Measurements from ENCODE around the gene GRIN2C. TPM values are rescaled to one million over a fixed set of nuclear protein-coding genes. Genes with fewer than 3 reads are reported as not detected.

Gene GRIN2C
- total RNA-seq, 2 donors from 2014 or later, result 0.42 to 1.4 TPM

- Histone ChIP-seq H3K27me3 (replicated peaks; ENCODE audit: insufficient read depth) (no peaks in the 10 kb centered on the region), H3K27ac (no peak overlapping the region), H3K4me3 (peak overlapping the region; percentile 61), H3K36me3 (no peaks in the 10 kb centered on the region), H3K9me3 (no peaks in the 10 kb centered on the region), H3K4me1 (ENCODE audit: control insufficient read depth in 1 of 2, low read depth in 2 of 2) (peaks cover 21 to 26% of the 10 kb centered on the region in 2 donors)
- ATAC-seq (ENCODE audit: insufficient number of reproducible peaks, low FRiP score, low read depth), result no peak
- DNase-seq (ENCODE audit: low spot score), result no peak
- TF ChIP-seq CTCF (IDR thresholded peaks at IDR 0.05), result no peak
Measured at GRCh38 chr17:74860872-74861661, 1.4 kb upstream of the GRIN2C start.

DNA sequence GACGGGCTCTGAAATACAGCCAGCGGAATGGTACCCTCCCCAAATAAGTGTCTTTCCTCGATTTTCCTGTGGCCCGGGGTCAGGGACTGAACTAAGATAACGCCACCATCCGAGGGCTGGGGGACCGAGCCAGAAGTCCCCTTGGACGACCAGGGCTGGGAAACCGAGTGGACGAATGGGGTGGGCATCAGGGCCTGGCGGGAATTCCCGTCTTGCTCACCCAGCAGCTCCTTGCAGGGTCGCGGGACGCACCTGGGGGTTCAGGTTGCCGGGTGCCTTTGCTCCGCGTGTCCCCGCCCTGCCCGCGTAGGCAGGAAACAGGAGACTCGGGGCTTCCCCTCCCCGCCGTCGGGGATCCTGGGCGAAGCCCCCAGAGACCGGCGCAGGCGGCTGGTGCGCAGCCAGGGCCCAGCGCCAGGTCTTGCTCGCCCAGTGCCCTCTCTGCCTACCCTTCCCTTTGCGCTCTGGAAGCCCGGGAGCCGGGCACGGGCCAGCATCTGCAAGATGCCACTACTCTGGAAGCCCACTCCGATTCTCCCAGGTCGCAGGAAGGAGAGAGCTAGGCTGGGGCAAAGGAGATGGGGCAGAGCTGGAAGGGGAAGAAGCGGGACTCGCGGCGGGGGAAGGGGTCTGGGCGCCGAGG, 665 bp upstream of the GRIN2C start:
- ATAC-seq (ENCODE audit: insufficient number of reproducible peaks, low FRiP score, low read depth) (no peak), DNase-seq (ENCODE audit: low spot score) (no peak)
- TF ChIP-seq CTCF (IDR thresholded peaks at IDR 0.05), result peak; percentile 3
- Histone ChIP-seq H3K4me1 (ENCODE audit: control insufficient read depth in 1 of 2, low read depth in 2 of 2) (peaks cover 21 to 26% of the 10 kb centered on the region in 2 donors), H3K4me3 (peak overlapping the region; percentile 61), H3K36me3 (no peaks in the 10 kb centered on the region), H3K27me3 (replicated peaks; ENCODE audit: insufficient read depth) (no peaks in the 10 kb centered on the region), H3K27ac (no peak overlapping the region), H3K9me3 (no peaks in the 10 kb centered on the region)

GRCh38 chr17:74858672-74859458, 820 bp downstream of the GRIN2C start:
- no peak overlapping the region for H3K4me3 ChIP-seq
- peaks cover 21 to 26% of the 10 kb centered on the region in 2 donors for H3K4me1 ChIP-seq (ENCODE audit: control insufficient read depth in 1 of 2, low read depth in 2 of 2)
- no peaks in the 10 kb centered on the region for H3K9me3 ChIP-seq
- no peak for TF ChIP-seq CTCF (IDR thresholded peaks at IDR 0.05)
- ATAC-seq (ENCODE audit: insufficient number of reproducible peaks, low FRiP score, low read depth) (no peak), DNase-seq (ENCODE audit: low spot score) (no peak)
- no peaks in the 10 kb centered on the region for H3K27me3 ChIP-seq (replicated peaks; ENCODE audit: insufficient read depth)
- H3K36me3 ChIP-seq, result no peaks in the 10 kb centered on the region
- H3K27ac ChIP-seq, result no peak overlapping the region

- no peak overlapping the region for H3K27ac ChIP-seq
- DNase-seq (ENCODE audit: low spot score) (no peak), ATAC-seq (ENCODE audit: insufficient number of reproducible peaks, low FRiP score, low read depth) (no peak)
- no peaks in the 10 kb centered on the region for H3K9me3 ChIP-seq
- no peak overlapping the region for H3K4me3 ChIP-seq
- H3K27me3 ChIP-seq (replicated peaks; ENCODE audit: insufficient read depth), result no peaks in the 10 kb centered on the region
- no peaks in the 10 kb centered on the region for H3K36me3 ChIP-seq
- TF ChIP-seq CTCF (IDR thresholded peaks at IDR 0.05), result no peak
- peaks cover 20 to 32% of the 10 kb centered on the region in 2 donors for H3K4me1 ChIP-seq (ENCODE audit: control insufficient read depth in 1 of 2, low read depth in 2 of 2)
Measured at GRCh38 chr17:74857191-74857590, 2.5 kb downstream of the GRIN2C start.

- Histone ChIP-seq H3K4me3 (no peak overlapping the region), H3K9me3 (no peaks in the 10 kb centered on the region), H3K36me3 (no peaks in the 10 kb centered on the region), H3K4me1 (ENCODE audit: control insufficient read depth in 1 of 2, low read depth in 2 of 2) (peaks cover 12 to 25% of the 10 kb centered on the region in 2 donors), H3K27me3 (replicated peaks; ENCODE audit: insufficient read depth) (no peaks in the 10 kb centered on the region), H3K27ac (no peak overlapping the region)
- no peak for TF ChIP-seq CTCF (IDR thresholded peaks at IDR 0.05)
- no peak for DNase-seq (ENCODE audit: low spot score)
- no peak for ATAC-seq (ENCODE audit: insufficient number of reproducible peaks, low FRiP score, low read depth)
Measured at GRCh38 chr17:74856112-74856511, 3.6 kb downstream of the GRIN2C start.

Measured in thoracic aorta (tissue), 2 donors.